GM23248 (cell line): ENCODE data around the gene ZNF267. TPM values are rescaled to one million over a fixed set of nuclear protein-coding genes. Genes with fewer than 3 reads are reported as not detected.

Source experiments
- DNase-seq: peaks from one replicate; pipeline ENCODE4 v3.0.0-alpha.2; 2015
- H2AFZ ChIP-seq: fragments of 200-600 bp; sonication (generic); 2 replicates; pipeline ENCODE4 v1.6.1; 2016; ENCODE audit warnings: antibody characterized with exemption
- H3F3A ChIP-seq: fragments of 200-600 bp; sonication (generic); 2 replicates; pipeline ENCODE4 v1.6.1; 2016; ENCODE audit warnings: mild to moderate bottlenecking, antibody characterized with exemption, mixed run types; ENCODE audit not compliant: insufficient read depth
- H3K27ac ChIP-seq: fragments of 200-600 bp; sonication (generic); 2 replicates; pipeline ENCODE4 v1.5.1; 2016; ENCODE audit warnings: mild to moderate bottlenecking
- H3K27me3 ChIP-seq: fragments of 200-600 bp; sonication (generic); replicated peaks from 2 replicates; pipeline ENCODE4 v1.6.1; 2016; ENCODE audit warnings: mild to moderate bottlenecking; ENCODE audit not compliant: insufficient read depth
- H3K36me3 ChIP-seq: fragments of 200-600 bp; sonication (generic); 2 replicates; pipeline ENCODE4 v1.6.1; 2016; ENCODE audit warnings: low read depth, mild to moderate bottlenecking
- H3K4me1 ChIP-seq: fragments of 200-600 bp; sonication (generic); 2 replicates; pipeline ENCODE4 v1.6.1; 2016; ENCODE audit warnings: mild to moderate bottlenecking; ENCODE audit not compliant: insufficient read depth
- H3K4me2 ChIP-seq: fragments of 200-600 bp; sonication (generic); one replicate; pipeline ENCODE4 v1.6.1; 2016; ENCODE audit warnings: mild to moderate bottlenecking; ENCODE audit not compliant: unreplicated experiment
- H3K4me3 ChIP-seq: fragments of 200-600 bp; sonication (generic); 2 replicates; pipeline ENCODE4 v1.5.1; 2016; ENCODE audit warnings: mild to moderate bottlenecking
- H3K79me2 ChIP-seq: fragments of 200-600 bp; sonication (generic); 2 replicates; pipeline ENCODE4 v1.6.1; 2016; ENCODE audit warnings: mild to moderate bottlenecking; ENCODE audit not compliant: insufficient read depth
- H3K9ac ChIP-seq: fragments of 200-600 bp; sonication (generic); 2 replicates; pipeline ENCODE4 v1.6.1; 2016; ENCODE audit warnings: mild to moderate bottlenecking
- H3K9me2 ChIP-seq: fragments of 200-600 bp; sonication (generic); 2 replicates; pipeline ENCODE4 v1.6.1; 2016; ENCODE audit warnings: mixed run types, mild to moderate bottlenecking, moderate library complexity; ENCODE audit not compliant: insufficient read depth
- H3K9me3 ChIP-seq: fragments of 200-600 bp; sonication (generic); one replicate; pipeline ENCODE4 v1.6.1; 2017; ENCODE audit warnings: low read depth
- H4K20me1 ChIP-seq: fragments of 200-600 bp; sonication (generic); 2 replicates; pipeline ENCODE4 v1.6.0; 2016; ENCODE audit not compliant: insufficient read depth
- EZH2 ChIP-seq: fragments of 200-600 bp; sonication (generic); IDR thresholded peaks from 2 replicates; pipeline ENCODE4 v1.6.1; 2018; ENCODE audit warnings: antibody characterized with exemption, mild to moderate bottlenecking; ENCODE audit not compliant: insufficient read depth, poor library complexity, severe bottlenecking
- EZH2phosphoT487 ChIP-seq: fragments of 200-600 bp; sonication (generic); IDR thresholded peaks from 2 replicates; pipeline ENCODE4 v1.6.1; 2018; ENCODE audit warnings: antibody characterized with exemption, moderate library complexity, mild to moderate bottlenecking, low read depth; ENCODE audit not compliant: insufficient read depth
- WGBS, 2 experiments: methylation state at CpG; one replicate each; pipeline ENCODE4 v1.1.6; 2015 to 2017; ENCODE audit warnings: low lambda C conversion rate in 2 of 2, low coverage in 1 of 2; ENCODE audit errors: missing lambda C conversion rate in 2 of 2; 5-methylcytosine and 5-hydroxymethylcytosine counted together
- in situ Hi-C: fragments of 300-500 bp; cut with MboI; formaldehyde crosslinking; loops from 2 replicates; pipeline ENCODE4 v1.15.0; 2020
- polyA plus RNA-seq: library from polyadenylated mRNA; unstranded; fragments of >200 nt; fragmentation: Nextera tagmentation; extraction: Ambion mirVana; gene quantifications from 2 replicates; pipeline ENCODE4 v1.2.1, GENCODE V29; 2016
- total RNA-seq: library from RNA; depleted of rRNA; stranded (reverse); fragments of >200 nt; shearing (Covaris generic); gene quantifications from 2 replicates; pipeline ENCODE4 v1.2.3, GENCODE V29; 2014

The ZNF267 gene
- total and polyA plus RNA-seq, 2 experiments from 2014 or later = 3.5 to 6.6 TPM

DNA sequence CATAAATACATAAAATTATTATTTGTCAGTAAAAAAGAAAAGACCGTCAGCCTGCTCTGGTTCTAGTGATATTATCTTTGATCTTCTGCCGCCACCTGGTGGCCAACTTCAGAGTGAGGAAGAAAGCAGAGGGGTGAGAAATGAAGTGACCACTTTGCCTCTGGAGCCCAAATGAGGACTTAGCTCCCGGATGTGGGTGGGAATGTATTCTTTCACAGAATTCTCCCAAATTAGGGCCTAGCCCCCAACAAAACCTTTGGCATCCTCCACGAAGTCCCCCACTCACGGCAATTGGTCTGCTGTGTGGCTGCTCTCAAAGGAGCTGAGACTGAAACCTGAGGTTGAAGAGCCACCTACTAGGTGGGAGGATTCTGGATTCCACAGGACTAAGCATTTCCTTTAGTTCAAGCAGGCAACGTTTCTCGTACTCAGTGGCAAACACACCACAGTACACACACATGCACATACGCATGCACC, 4.9 kb upstream of the ZNF267 start:
- Histone ChIP-seq H3K4me1 (peaks cover 14% of the 10 kb centered on the region), H3F3A (0 out of 2 replicates have a peak, but pooled peaks cover 9% of the 10 kb centered on the region), H3K9me2 (no peaks in the 10 kb centered on the region), H3K4me3 (peak overlapping the region; percentile 48), H3K9ac (peak overlapping the region; percentile 40; the same call in 1 of the 2 replicates), H3K27me3 (0 out of 2 replicates have a peak, but pooled peaks cover 5% of the 10 kb centered on the region), H4K20me1 (no peaks in the 10 kb centered on the region), H2AFZ (peak overlapping the region; percentile 70), H3K9me3 (no peaks in the 10 kb centered on the region), H3K4me2 (peak overlapping the region; percentile 63), H3K36me3 (no peaks in the 10 kb centered on the region), H3K79me2 (peaks cover 1% of the 10 kb centered on the region), H3K27ac (peak overlapping the region; percentile 58)
- 17 to 18% methylated on average over 8 of the region's 8 CpGs for WGBS, 2 experiments
- peak; percentile 81 for DNase-seq
- in situ Hi-C loops = no loop called here
- TF ChIP-seq EZH2 (no peak), EZH2phosphoT487 (no peak)

DNA sequence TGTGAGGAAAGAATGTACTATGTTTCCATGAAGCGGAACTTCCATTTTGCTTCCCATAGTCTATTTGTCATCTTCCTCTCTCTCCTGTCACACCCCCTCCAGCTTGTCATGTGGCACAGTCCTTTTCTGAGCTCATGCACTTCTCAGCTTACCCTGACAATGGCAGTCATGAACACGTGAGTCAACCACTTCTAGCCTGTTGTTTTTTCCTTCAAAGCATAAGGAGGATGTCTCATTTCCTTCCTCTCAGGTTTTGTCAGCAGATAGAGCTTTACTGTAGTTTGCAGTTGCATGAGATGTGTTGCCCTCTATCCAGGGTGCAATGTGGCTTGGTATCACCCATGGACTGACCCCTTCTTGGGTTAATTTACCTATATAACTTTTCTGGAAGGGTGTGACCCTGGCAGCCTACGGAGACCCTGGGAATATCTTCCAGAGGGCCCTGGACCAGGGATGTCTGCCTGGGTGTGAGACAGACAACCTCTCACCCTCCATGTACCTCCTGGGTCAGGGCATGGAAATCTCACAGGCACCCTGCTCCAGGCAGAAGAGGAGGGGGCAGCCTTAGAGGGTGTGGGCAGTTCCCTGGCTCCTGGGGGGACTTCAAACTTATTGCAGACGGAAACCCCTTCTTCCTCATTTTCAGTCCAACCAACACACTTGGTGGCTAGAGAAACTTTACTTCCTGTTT, 4.0 kb upstream of the ZNF267 start:
- TF ChIP-seq EZH2phosphoT487 (no peak), EZH2 (no peak)
- Histone ChIP-seq H3K27ac (peak overlapping the region; percentile 58), H3K4me2 (peak overlapping the region; percentile 63)

DNA sequence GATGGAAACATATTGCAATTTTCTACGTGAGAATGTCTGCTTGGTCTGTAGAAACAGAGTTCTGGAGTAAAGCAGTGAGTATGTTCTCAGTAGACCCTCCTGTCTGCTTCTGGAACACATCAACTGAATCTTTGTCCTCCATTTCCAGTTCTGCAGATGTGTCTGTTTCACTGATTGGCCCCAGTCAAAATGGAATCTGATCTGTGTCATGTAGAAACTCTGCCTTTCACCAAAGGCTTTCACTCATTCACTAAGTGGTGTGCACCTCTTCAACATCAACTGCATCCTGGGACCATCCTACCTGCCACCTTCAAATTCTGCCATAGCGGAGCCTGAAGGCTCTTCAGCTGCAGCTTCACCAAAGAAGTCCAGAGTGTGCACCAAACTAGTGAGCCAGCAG, 2.8 kb upstream of the ZNF267 start:
- WGBS, 2 experiments = 78 to 82% methylated on average over 2 of the region's 2 CpGs
- TF ChIP-seq EZH2 (no peak), EZH2phosphoT487 (no peak)
- in situ Hi-C loops = no loop called here

More for the DNA sequence above, 4.0 kb upstream of the ZNF267 start:
- H3K9me2 ChIP-seq = no peaks in the 10 kb centered on the region
- peak; percentile 93 for DNase-seq
- in situ Hi-C loops = no loop called here
- H4K20me1 ChIP-seq = no peaks in the 10 kb centered on the region
- peak overlapping the region; percentile 46 for H2AFZ ChIP-seq
- H3F3A ChIP-seq = peaks cover 13% of the 10 kb centered on the region; the same call in 1 of the 2 replicates
- H3K27me3 ChIP-seq = no peaks in the 10 kb centered on the region
- WGBS, 2 experiments = 51 to 63% methylated on average over 4 of the region's 4 CpGs
- no peaks in the 10 kb centered on the region for H3K36me3 ChIP-seq
- no peaks in the 10 kb centered on the region for H3K9me3 ChIP-seq
- H3K9ac ChIP-seq = 0 out of 2 replicates have a peak overlapping the region, but pooled peaks have one; percentile 9
- peaks cover 14% of the 10 kb centered on the region for H3K4me1 ChIP-seq
- H3K79me2 ChIP-seq = peaks cover 11% of the 10 kb centered on the region
- H3K4me3 ChIP-seq = no peak overlapping the region

GRCh38 chr16:31871510-31871909, 2.1 kb upstream of the ZNF267 start:
- no peaks in the 10 kb centered on the region for H3K36me3 ChIP-seq
- H3K9me2 ChIP-seq = no peaks in the 10 kb centered on the region
- no peaks in the 10 kb centered on the region for H3K27me3 ChIP-seq
- no peaks in the 10 kb centered on the region for H3K9me3 ChIP-seq
- peaks cover 31% of the 10 kb centered on the region for H3K4me1 ChIP-seq
- H3K79me2 ChIP-seq = peaks cover 29% of the 10 kb centered on the region
- TF ChIP-seq EZH2phosphoT487 = no peak
- no peak for TF ChIP-seq EZH2
- H3K4me2 ChIP-seq = no peak overlapping the region
- no peak overlapping the region for H3K27ac ChIP-seq
- no peak overlapping the region for H2AFZ ChIP-seq
- in situ Hi-C loops = no loop called here
- no peak overlapping the region for H3K4me3 ChIP-seq
- DNase-seq = no peak
- no peaks in the 10 kb centered on the region for H4K20me1 ChIP-seq
- WGBS, 2 experiments = 67 to 83% methylated on average over 3 of the region's 3 CpGs
- peaks cover 31% of the 10 kb centered on the region for H3F3A ChIP-seq
- no peak overlapping the region for H3K9ac ChIP-seq

More for the DNA sequence above, 2.8 kb upstream of the ZNF267 start:
- Histone ChIP-seq H3K79me2 (peaks cover 22% of the 10 kb centered on the region), H3K4me1 (peaks cover 26% of the 10 kb centered on the region), H3K36me3 (no peaks in the 10 kb centered on the region), H3K9me3 (no peaks in the 10 kb centered on the region), H3K9me2 (no peaks in the 10 kb centered on the region), H3K9ac (no peak overlapping the region), H2AFZ (no peak overlapping the region), H4K20me1 (no peaks in the 10 kb centered on the region), H3K4me2 (no peak overlapping the region), H3F3A (peaks cover 24% of the 10 kb centered on the region), H3K27me3 (no peaks in the 10 kb centered on the region), H3K27ac (no peak overlapping the region), H3K4me3 (no peak overlapping the region)
- no peak for DNase-seq
